GM19468 (cell line): ENCODE data around the gene MRPS31.
"Not testable (repeated sequence)": the region's sequence is repeated elsewhere in the genome, so short reads cannot be mapped to it uniquely, and the experiment has no call there.

Experiments
- ATAC-seq: cut with Tn5 transposase; IDR thresholded peaks from one replicate; pipeline ENCODE4 v1.9.1; 2021; ENCODE audit warnings: mild to moderate bottlenecking, moderate library complexity, moderate number of reproducible peaks; ENCODE audit not compliant: unreplicated experiment; ENCODE audit errors: extremely low read depth

Gene MRPS31

DNA sequence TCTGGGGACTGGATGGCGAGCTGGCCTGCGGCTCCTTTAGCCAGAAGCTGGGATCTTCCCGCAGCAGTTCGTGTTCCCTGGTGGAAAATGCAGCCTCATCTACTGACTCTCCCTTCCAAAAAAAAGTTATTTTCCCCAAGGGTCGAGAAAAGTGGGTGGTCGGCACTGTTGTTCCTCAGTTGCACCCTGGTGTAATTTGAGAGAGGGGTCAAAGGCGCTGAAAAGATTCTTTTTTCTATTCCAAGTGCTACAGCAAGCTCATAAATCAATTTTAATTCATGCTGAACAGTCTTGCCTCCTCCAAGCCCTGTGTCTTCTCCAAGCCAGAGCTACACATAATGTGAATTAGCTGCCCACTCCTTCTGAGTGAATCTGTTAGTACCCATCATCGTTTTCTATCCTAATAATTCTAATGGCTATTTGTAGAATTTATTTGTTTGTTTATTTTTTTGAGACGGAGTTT is 19.2 kb upstream of the MRPS31 start:
- ATAC-seq, result no peak

- peak; percentile 60 for ATAC-seq
Observed at GRCh38 chr13:40789275-40790153, 18.5 kb upstream of the MRPS31 start, which contains the start of gene SLC25A15. Gene SLC25A15 (plus strand): TSS chr13:40789611. CDS start chr13:40793227, 3,616 bp downstream.

DNA sequence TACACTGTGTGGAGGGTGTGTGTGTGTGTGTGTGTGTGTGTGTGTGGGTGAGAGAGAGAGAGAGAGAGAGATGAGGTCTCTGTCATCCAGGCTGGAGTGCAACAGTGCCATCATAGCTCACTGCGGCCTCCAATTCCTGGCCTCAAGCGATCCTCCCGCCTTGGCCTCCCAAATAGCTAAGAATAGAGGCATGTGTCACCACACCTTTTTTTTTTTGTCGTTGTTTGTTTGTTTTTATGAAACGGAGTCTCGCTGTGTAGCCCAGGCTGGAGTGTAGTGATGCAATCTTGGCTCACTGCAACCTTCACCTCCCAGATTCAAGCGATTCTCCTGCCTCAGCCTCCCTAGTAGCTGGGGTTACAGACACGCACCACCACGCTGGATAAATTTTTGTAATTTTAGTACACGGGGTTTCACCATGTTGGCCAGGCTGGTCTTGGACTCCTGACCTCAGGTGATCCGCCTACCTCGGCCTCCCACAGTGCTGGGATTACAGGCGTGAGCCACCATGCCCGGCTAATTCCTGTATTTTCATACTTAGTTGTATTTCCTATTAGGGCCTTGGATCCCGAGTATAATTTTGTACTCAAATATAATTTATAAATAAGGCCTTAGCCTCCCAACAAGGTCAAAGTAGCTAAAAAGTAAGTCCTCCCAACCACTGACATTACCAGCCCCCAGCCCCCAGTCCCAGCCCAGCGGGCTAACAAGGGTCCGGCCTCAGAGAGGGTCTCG is 17.7 kb upstream of the MRPS31 start:
- ATAC-seq, result not testable (repeated sequence)

GRCh38 chr13:40787062-40787461 is 16.1 kb upstream of the MRPS31 start:
- no peak for ATAC-seq

DNA sequence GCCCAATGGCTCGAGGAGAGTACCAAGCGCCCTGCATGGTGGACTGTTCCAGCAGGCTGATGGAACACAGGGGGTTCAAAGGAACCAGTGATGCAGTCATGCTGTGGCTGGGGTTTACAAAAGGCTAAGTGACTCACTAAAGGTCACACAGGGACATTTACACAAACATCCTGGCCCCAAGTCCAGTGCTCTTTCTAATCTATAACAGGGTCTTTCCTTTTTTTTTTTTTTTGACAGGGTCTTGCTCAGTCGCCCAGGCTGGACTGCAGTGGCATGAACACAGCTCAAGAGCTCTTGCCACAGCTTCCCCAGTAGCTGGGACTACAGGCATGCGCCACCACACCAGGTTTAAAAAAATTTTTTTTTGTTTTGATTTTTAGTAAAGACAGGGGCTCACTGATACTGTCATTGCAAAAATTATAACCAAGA is 15.6 kb upstream of the MRPS31 start:
- no peak for ATAC-seq

- ATAC-seq, result no peak
Observed at GRCh38 chr13:40784540-40784939, 13.6 kb upstream of the MRPS31 start.

DNA sequence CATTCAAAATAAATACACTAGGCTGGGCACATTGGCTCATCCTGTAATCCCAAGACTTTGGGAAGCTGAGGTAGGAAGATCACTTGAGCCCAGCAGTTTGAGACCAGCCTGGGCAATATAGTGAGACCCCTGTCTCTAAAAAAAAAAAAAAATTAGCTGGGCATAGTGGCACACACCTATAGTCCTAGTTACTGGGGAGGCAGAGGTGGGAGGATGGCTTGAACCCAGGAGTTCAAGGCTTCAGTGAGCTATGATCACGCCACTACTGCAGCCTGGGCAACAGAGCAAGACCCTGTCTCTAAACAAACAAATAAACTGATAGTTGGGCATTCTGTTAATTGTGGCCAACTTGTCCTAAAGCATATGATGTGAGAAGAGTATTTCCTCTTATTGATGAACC is 12.0 kb upstream of the MRPS31 start:
- ATAC-seq, result not testable (repeated sequence)

GRCh38 chr13:40781717-40782116 is 10.7 kb upstream of the MRPS31 start:
- no peak for ATAC-seq

DNA sequence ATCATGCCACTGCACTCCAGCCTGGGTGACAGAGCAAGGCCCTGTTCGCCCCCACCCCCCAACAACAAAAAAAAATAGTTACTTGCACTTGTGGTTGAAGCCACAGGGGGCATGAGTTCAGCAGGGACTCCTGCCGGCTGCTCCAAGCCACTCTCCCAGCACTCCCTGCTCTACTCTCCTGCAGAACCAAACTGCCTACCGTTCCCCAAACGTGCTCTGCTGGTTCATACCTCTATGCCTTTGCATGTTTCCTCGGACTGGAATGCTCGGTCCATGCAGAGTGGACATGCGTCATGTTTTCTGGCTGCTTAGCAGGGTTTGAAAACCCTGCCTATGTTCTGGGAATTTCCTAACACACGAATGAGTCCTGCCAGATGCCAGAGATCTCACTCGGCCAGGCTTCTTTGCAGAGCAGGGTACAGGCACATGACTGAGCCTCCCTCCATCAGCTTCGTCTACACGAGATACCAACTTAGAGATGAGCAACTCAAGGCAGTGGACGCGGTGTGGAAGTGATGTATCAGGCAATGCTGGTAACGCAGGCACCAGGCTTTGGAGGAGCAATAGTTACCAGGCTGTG is 9.9 kb upstream of the MRPS31 start:
- ATAC-seq, result no peak

DNA sequence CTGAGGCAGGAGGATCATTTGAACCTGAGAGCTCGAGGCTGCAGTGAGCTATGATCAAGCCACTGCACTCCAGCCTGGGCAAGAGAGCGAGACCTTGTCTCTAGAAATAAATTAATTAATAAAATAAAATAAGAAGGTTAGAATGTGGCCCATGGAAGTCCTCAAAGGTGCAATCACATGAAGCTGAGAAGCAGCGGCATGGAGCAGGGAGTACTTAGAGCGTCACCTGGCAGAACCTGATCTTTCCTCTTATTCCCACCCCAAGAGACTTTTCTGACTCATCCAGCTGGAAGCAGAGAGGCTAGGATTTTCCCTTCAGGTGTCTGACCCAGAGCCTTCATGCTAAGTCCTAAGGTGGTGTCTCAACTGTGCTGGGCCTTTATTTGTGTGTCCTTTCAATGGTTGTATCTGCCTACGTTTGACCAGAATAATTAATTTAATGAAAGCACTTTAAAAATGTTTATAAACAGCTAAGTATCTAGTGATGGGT is 8.9 kb upstream of the MRPS31 start:
- no peak for ATAC-seq

GRCh38 chr13:40779049-40779448 is 8.1 kb upstream of the MRPS31 start:
- ATAC-seq, result no peak

- ATAC-seq, result no peak
Observed at GRCh38 chr13:40777809-40778175, 6.8 kb upstream of the MRPS31 start.

- ATAC-seq, result peak; percentile 60
Observed at GRCh38 chr13:40777166-40777808, 6.3 kb upstream of the MRPS31 start.

- no peak for ATAC-seq
Observed at GRCh38 chr13:40776681-40777165, 5.7 kb upstream of the MRPS31 start.

DNA sequence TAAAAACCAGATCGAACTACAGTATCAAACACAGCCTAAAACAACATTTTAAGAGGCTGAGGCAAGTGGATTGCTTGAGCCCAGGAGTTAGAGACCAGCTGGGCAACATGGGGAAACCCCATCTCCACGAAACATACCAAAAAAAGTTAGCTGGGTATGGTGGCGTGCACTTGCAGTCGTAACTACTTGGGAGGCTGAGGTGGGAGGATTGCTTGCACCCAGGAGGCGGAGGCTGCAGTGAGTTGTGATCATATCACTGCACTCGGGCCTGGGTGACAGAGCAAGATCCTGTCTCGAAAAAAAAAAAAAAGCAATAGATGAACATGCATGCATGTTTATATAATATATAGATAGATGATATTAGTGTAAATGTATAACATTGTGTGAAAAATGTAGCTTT is 5.2 kb upstream of the MRPS31 start:
- no peak for ATAC-seq

DNA sequence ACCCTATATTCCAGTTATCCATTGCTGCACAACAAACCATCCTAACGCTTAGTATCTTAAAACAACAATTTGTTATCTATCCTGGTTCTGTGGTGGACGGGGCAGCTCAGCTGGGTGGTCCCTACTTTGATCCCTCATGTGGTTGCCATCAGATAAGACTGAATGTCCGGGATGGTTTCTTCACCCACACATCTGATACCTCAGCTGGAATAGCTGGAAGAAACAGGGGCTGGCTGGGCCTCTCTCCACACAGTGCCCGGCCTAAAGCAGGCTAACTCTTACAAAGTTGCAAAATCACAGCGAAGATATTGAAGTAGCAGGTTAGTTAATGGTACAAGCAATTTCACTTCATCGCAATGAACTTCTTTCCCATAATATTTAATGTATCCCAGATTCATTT is 3.7 kb upstream of the MRPS31 start:
- no peak for ATAC-seq

- ATAC-seq, result no peak
Observed at GRCh38 chr13:40772765-40773473, 1.9 kb upstream of the MRPS31 start.

- ATAC-seq, result no peak
Observed at GRCh38 chr13:40770609-40770933, 419 bp downstream of the MRPS31 start.

- no peak for ATAC-seq
Observed at GRCh38 chr13:40769970-40770369, 1.0 kb downstream of the MRPS31 start.

DNA sequence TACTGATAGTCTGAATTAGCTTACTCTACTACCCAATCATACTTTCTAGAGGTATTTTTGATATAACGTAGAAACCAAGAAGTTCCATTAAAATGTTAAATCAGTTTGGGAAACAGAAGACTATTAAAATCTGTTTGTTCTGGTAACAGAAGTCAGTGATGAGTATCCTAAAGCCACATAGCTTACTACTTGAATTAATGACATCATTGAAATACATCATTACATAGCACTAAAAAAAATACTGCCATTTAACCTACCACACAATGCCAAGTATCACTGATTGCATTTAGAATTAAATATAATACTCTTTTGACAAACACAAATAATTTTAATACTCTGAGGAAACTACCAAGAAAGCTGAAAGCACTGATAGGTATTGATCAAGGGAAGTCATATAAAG is 5.4 kb downstream of the MRPS31 start:
- ATAC-seq, result no peak
